Neural progenitor cell (in vitro differentiated cells): ENCODE measurements around the gene CAPS2.

Source experiments
- EZH2phosphoT487 ChIP-seq: fragments of 200-600 bp; sonication (generic); IDR thresholded peaks from 2 replicates; pipeline ENCODE4 v1.6.1; 2017; ENCODE audit warnings: antibody characterized with exemption
- TF ChIP-seq, protein P1 (sequence below): fragments of 200-600 bp; sonication (generic); IDR thresholded peaks from 2 replicates; pipeline ENCODE4 v1.5.1; 2017; ENCODE audit warnings: antibody characterized with exemption, mild to moderate bottlenecking

DNA sequence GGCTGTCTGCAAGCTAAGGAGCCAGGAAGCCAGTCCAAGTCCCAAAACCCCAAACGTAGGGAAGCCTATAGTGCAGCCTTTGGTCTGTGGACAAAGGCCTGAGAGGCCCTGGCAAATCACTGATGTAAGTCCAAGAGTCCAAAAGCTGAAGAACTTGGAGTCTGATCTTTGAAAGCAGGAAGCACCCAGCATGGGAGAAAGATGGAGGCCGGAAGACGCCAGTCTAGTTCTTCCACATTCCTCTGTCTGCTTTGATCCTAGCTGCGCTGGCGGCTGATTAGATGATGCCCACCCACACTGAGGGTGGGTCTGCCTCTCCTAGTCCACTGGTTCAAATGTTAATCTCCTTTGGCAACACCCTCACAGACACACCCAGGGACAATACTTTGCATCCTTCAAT lies 58.5 kb downstream of the CAPS2 start:
- TF ChIP-seq, protein P1, sequence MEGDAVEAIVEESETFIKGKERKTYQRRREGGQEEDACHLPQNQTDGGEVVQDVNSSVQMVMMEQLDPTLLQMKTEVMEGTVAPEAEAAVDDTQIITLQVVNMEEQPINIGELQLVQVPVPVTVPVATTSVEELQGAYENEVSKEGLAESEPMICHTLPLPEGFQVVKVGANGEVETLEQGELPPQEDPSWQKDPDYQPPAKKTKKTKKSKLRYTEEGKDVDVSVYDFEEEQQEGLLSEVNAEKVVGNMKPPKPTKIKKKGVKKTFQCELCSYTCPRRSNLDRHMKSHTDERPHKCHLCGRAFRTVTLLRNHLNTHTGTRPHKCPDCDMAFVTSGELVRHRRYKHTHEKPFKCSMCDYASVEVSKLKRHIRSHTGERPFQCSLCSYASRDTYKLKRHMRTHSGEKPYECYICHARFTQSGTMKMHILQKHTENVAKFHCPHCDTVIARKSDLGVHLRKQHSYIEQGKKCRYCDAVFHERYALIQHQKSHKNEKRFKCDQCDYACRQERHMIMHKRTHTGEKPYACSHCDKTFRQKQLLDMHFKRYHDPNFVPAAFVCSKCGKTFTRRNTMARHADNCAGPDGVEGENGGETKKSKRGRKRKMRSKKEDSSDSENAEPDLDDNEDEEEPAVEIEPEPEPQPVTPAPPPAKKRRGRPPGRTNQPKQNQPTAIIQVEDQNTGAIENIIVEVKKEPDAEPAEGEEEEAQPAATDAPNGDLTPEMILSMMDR, result no peak
- TF ChIP-seq EZH2phosphoT487, result no peak
